Measurements from ENCODE around the gene PI16.

Gene PI16

GRCh38 chr6:36955136-36955535 lies 598 bp downstream of the PI16 start:
- no peak overlapping the region for H3K27ac ChIP-seq (ENCODE audit: low read length)
- H3K79me2 ChIP-seq (ENCODE audit: low read length): no peaks in the 10 kb centered on the region
- TF ChIP-seq EZH2phosphoT487 (IDR thresholded peaks at IDR 0.05; ENCODE audit: low read length): no peak
- TF ChIP-seq, protein P1, sequence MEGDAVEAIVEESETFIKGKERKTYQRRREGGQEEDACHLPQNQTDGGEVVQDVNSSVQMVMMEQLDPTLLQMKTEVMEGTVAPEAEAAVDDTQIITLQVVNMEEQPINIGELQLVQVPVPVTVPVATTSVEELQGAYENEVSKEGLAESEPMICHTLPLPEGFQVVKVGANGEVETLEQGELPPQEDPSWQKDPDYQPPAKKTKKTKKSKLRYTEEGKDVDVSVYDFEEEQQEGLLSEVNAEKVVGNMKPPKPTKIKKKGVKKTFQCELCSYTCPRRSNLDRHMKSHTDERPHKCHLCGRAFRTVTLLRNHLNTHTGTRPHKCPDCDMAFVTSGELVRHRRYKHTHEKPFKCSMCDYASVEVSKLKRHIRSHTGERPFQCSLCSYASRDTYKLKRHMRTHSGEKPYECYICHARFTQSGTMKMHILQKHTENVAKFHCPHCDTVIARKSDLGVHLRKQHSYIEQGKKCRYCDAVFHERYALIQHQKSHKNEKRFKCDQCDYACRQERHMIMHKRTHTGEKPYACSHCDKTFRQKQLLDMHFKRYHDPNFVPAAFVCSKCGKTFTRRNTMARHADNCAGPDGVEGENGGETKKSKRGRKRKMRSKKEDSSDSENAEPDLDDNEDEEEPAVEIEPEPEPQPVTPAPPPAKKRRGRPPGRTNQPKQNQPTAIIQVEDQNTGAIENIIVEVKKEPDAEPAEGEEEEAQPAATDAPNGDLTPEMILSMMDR (IDR thresholded peaks at IDR 0.05; ENCODE audit: low read length): no peak
- no peak for TF ChIP-seq EZH2 (optimal IDR thresholded peaks at IDR 0.05; ENCODE audit: low read depth, low read length)
- H3K36me3 ChIP-seq (replicated peaks; ENCODE audit: insufficient read depth, low read length): no peaks in the 10 kb centered on the region
- no peaks in the 10 kb centered on the region for H4K20me1 ChIP-seq (ENCODE audit: insufficient read depth, low read length)
- H3K4me2 ChIP-seq (ENCODE audit: low read depth, low read length): no peak overlapping the region
- no peaks in the 10 kb centered on the region for H3F3A ChIP-seq (ENCODE audit: insufficient read depth, low read length)
- no peaks in the 10 kb centered on the region for H3K27me3 ChIP-seq (replicated peaks; ENCODE audit: insufficient read depth, low read length)
- no peaks in the 10 kb centered on the region for H3K4me1 ChIP-seq (ENCODE audit: low read length)
- no peak overlapping the region for H3K4me3 ChIP-seq (ENCODE audit: low read length)
- H3K9ac ChIP-seq (ENCODE audit: low read length): no peak overlapping the region
- no peak for DNase-seq
- no peak overlapping the region for H2AFZ ChIP-seq (ENCODE audit: low read length)
- no peaks in the 10 kb centered on the region for H3K9me3 ChIP-seq (replicated peaks; ENCODE audit: insufficient read depth, low read length)
- H3K9me2 ChIP-seq (replicated peaks; ENCODE audit: insufficient read depth, low read length): no peaks in the 10 kb centered on the region

GRCh38 chr6:36955671-36956445 lies 1.3 kb downstream of the PI16 start:
- TF ChIP-seq EZH2phosphoT487 (IDR thresholded peaks at IDR 0.05; ENCODE audit: low read length) (no peak), EZH2 (optimal IDR thresholded peaks at IDR 0.05; ENCODE audit: low read depth, low read length) (no peak)
- TF ChIP-seq, protein P1 (IDR thresholded peaks at IDR 0.05; ENCODE audit: low read length): no peak
- Histone ChIP-seq H3K4me1 (ENCODE audit: low read length) (no peaks in the 10 kb centered on the region), H3K4me3 (ENCODE audit: low read length) (no peak overlapping the region)

GRCh38 chr6:36956446-36956820 lies 1.9 kb downstream of the PI16 start:
- no peak overlapping the region for H3K27ac ChIP-seq (ENCODE audit: low read length)
- H3K36me3 ChIP-seq (replicated peaks; ENCODE audit: insufficient read depth, low read length): no peaks in the 10 kb centered on the region
- no peaks in the 10 kb centered on the region for H3F3A ChIP-seq (ENCODE audit: insufficient read depth, low read length)
- no peaks in the 10 kb centered on the region for H3K9me2 ChIP-seq (replicated peaks; ENCODE audit: insufficient read depth, low read length)
- H2AFZ ChIP-seq (ENCODE audit: low read length): no peak overlapping the region
- no peaks in the 10 kb centered on the region for H3K9me3 ChIP-seq (replicated peaks; ENCODE audit: insufficient read depth, low read length)
- TF ChIP-seq EZH2phosphoT487 (IDR thresholded peaks at IDR 0.05; ENCODE audit: low read length) (no peak), EZH2 (optimal IDR thresholded peaks at IDR 0.05; ENCODE audit: low read depth, low read length) (no peak)
- TF ChIP-seq, protein P1 (IDR thresholded peaks at IDR 0.05; ENCODE audit: low read length): no peak
- no peak for DNase-seq
- H3K4me2 ChIP-seq (ENCODE audit: low read depth, low read length): no peak overlapping the region
- no peak overlapping the region for H3K4me3 ChIP-seq (ENCODE audit: low read length)
- no peaks in the 10 kb centered on the region for H3K4me1 ChIP-seq (ENCODE audit: low read length)
- H3K9ac ChIP-seq (ENCODE audit: low read length): no peak overlapping the region
- H4K20me1 ChIP-seq (ENCODE audit: insufficient read depth, low read length): no peaks in the 10 kb centered on the region
- H3K27me3 ChIP-seq (replicated peaks; ENCODE audit: insufficient read depth, low read length): no peaks in the 10 kb centered on the region
- no peaks in the 10 kb centered on the region for H3K79me2 ChIP-seq (ENCODE audit: low read length)

More at GRCh38 chr6:36955671-36956445, 1.3 kb downstream of the PI16 start:
- no peaks in the 10 kb centered on the region for H3K79me2 ChIP-seq (ENCODE audit: low read length)
- DNase-seq: no peak
- no peak overlapping the region for H3K27ac ChIP-seq (ENCODE audit: low read length)
- no peaks in the 10 kb centered on the region for H3F3A ChIP-seq (ENCODE audit: insufficient read depth, low read length)
- H3K4me2 ChIP-seq (ENCODE audit: low read depth, low read length): no peak overlapping the region
- H3K9me2 ChIP-seq (replicated peaks; ENCODE audit: insufficient read depth, low read length): no peaks in the 10 kb centered on the region
- no peak overlapping the region for H3K9ac ChIP-seq (ENCODE audit: low read length)
- H4K20me1 ChIP-seq (ENCODE audit: insufficient read depth, low read length): no peaks in the 10 kb centered on the region
- H3K27me3 ChIP-seq (replicated peaks; ENCODE audit: insufficient read depth, low read length): no peaks in the 10 kb centered on the region
- H3K9me3 ChIP-seq (replicated peaks; ENCODE audit: insufficient read depth, low read length): no peaks in the 10 kb centered on the region
- H2AFZ ChIP-seq (ENCODE audit: low read length): no peak overlapping the region
- no peaks in the 10 kb centered on the region for H3K36me3 ChIP-seq (replicated peaks; ENCODE audit: insufficient read depth, low read length)

Measured in MM.1S (cell line).